Lower leg skin (tissue), 4 donors: Measurements from ENCODE around the gene USF1. TPM values are rescaled to one million over a fixed set of nuclear protein-coding genes. Genes with fewer than 3 reads are reported as not detected.

Experiments
- DNase-seq, 2 donors: peaks; one replicate each; pipeline ENCODE4 v3.0.0-alpha.2; 2019; ENCODE audit warnings: low spot score in 2 of 2
- H3K4me3 ChIP-seq: fragments of 200-600 bp; sonication (generic); 2 replicates; pipeline ENCODE4 v1.5.1; 2017; ENCODE audit warnings: mild to moderate bottlenecking, low read depth; ENCODE audit not compliant: poor library complexity, severe bottlenecking
- CTCF ChIP-seq, 3 donors: fragments of 450-650 bp; IDR thresholded peaks; one replicate each; pipeline ENCODE4 v1.5.1; 2016; ENCODE audit warnings: antibody characterized with exemption in 3 of 3, mild to moderate bottlenecking in 3 of 3, moderate library complexity in 2 of 3
- POLR2A ChIP-seq, 2 donors: fragments of 450-650 bp; IDR thresholded peaks; one replicate each; pipeline ENCODE4 v1.6.1; 2016 to 2017; ENCODE audit warnings: antibody characterized with exemption in 2 of 2, mild to moderate bottlenecking in 1 of 2, moderate library complexity in 1 of 2
- WGBS, 2 donors: methylation state at CpG; one replicate each; pipeline ENCODE4 v1.1.5; 2018; 5-methylcytosine and 5-hydroxymethylcytosine counted together
- intact Hi-C: fragments of 100-400 bp; cut with DNase I; formaldehyde crosslinking; loops from one replicate; pipeline ENCODE4 v1.15.0; 2023; ENCODE audit warnings: low total_unique reads
- total RNA-seq, 4 donors: library from RNA; depleted of rRNA; stranded (reverse); fragments of >200 nt; gene quantifications; one replicate each; pipeline ENCODE4 v1.1.0, GENCODE V29; 2016

The USF1 gene
- total RNA-seq, 4 donors from 2014 or later: 35.3 to 59.4 (median 43.3) TPM

- TF ChIP-seq CTCF (IDR thresholded peaks at IDR 0.05): no peak
- no peak for TF ChIP-seq POLR2A (IDR thresholded peaks at IDR 0.05)
These were observed 35.7 kb upstream of the USF1 start for GRCh38 chr1:161081519-161081918.

GRCh38 chr1:161080441-161081405, 34.9 kb upstream of the USF1 start:
- WGBS, 2 donors: 69 to 74% methylated on average over 5 of the region's 5 CpGs
- no peak overlapping the region for H3K4me3 ChIP-seq
- TF ChIP-seq CTCF (IDR thresholded peaks at IDR 0.05): no peak
- TF ChIP-seq POLR2A (IDR thresholded peaks at IDR 0.05): no peak
- DNase-seq: no peak
- intact Hi-C loops: no loop called here

More at GRCh38 chr1:161081519-161081918, 35.7 kb upstream of the USF1 start:
- intact Hi-C loops: no loop called here
- no peak for DNase-seq
- WGBS, 2 donors: 69 to 91% methylated on average over 5 of the region's 5 CpGs
- H3K4me3 ChIP-seq: no peak overlapping the region

- no peak for TF ChIP-seq POLR2A (IDR thresholded peaks at IDR 0.05)
- TF ChIP-seq CTCF (IDR thresholded peaks at IDR 0.05): no peak
- intact Hi-C loops: no loop called here
- whole genome bisulfite sequencing, 2 donors: 75 to 77% methylated on average over 41 of the region's 41 CpGs
- no peak for DNase-seq
- H3K4me3 ChIP-seq: no peak overlapping the region
These were observed 33.8 kb upstream of the USF1 start for GRCh38 chr1:161079436-161080110.

- TF ChIP-seq CTCF (IDR thresholded peaks at IDR 0.05): no peak
- TF ChIP-seq POLR2A (IDR thresholded peaks at IDR 0.05): no peak
- 71 to 87% methylated on average over 9 of the region's 9 CpGs for WGBS, 2 donors
- intact Hi-C loops: no loop called here
- H3K4me3 ChIP-seq: no peak overlapping the region
- no peak for DNase-seq
These were observed 31.6 kb upstream of the USF1 start for GRCh38 chr1:161077426-161077825.

- H3K4me3 ChIP-seq: no peak overlapping the region
- DNase-seq: no peak
- TF ChIP-seq POLR2A (IDR thresholded peaks at IDR 0.05) (no peak), CTCF (IDR thresholded peaks at IDR 0.05) (no peak)
- intact Hi-C loops: no loop called here
These were observed 30.6 kb upstream of the USF1 start for GRCh38 chr1:161076410-161076809.
